ENCODE measurements around the gene OLFML2A.

- no peak for TF ChIP-seq CTCF (IDR thresholded peaks at IDR 0.05; ENCODE audit: poor library complexity)
- TF ChIP-seq EZH2 (IDR thresholded peaks at IDR 0.05; ENCODE audit: borderline replicate concordance), result no peak
- TF ChIP-seq EZH2phosphoT487 (IDR thresholded peaks at IDR 0.05; ENCODE audit: low read depth, severe bottlenecking, unreplicated experiment), result no peak
These were observed 35.5 kb downstream of the OLFML2A start for GRCh38 chr9:124812441-124812876.

All from hepatocyte (in vitro differentiated cells).